B cell (primary cell): Measurements from ENCODE around the gene EFCAB7. TPM values are rescaled to one million over a fixed set of nuclear protein-coding genes. Genes with fewer than 3 reads are reported as not detected.

Experiments used
- ATAC-seq: fragments of 200-7000 bp; cut with Tn5 transposase; one replicate; pipeline ENCODE4 v1.10.0; 2021; ENCODE audit warnings: low read depth, mild to moderate bottlenecking, moderate number of reproducible peaks, moderate library complexity
- CTCF ChIA-PET: fragments of 350-600 bp; sonication (Branson Sonifier 250); formaldehyde crosslinking; loops from one replicate; lab custom pipeline; 2021; ENCODE audit warnings: antibody characterized with exemption, inconsistent platforms; lab: Charles Lee
- POLR2A ChIA-PET: fragments of 350-600 bp; sonication (Branson Sonifier 250); formaldehyde crosslinking; loops from one replicate; lab custom pipeline; 2021; ENCODE audit warnings: antibody characterized with exemption; lab: Charles Lee
- DNase-seq: peaks from one replicate; pipeline ENCODE4 v3.0.0; 2013
- H2AFZ ChIP-seq: 2 replicates; pipeline ENCODE4 v1.6.1; 2012; ENCODE audit warnings: mild to moderate bottlenecking, low read depth, low read length; ENCODE audit not compliant: insufficient read depth, poor library complexity, severe bottlenecking
- H3K27ac ChIP-seq, 2 donors: 1 replicate in 1 of 2; 2 replicates in 1 of 2; pipeline ENCODE4 v1.5.1; 2012 to 2013; ENCODE audit warnings: low read length in 2 of 2, mild to moderate bottlenecking in 2 of 2, moderate library complexity in 1 of 2
- H3K27me3 ChIP-seq, 4 experiments: fragments of 200-600 bp in 1 of 4; sonication (generic) in 1 of 4; replicated peaks in 1 of 4; 1 replicate in 2 of 4; 2 replicates in 2 of 4; pipeline versions ENCODE4 v1.6.1 to v1.7.0; 2013 to 2016; ENCODE audit warnings: low read length in 3 of 4, mild to moderate bottlenecking in 2 of 4, mixed read lengths in 1 of 4, moderate library complexity in 1 of 4; ENCODE audit not compliant: insufficient read depth in 4 of 4, control insufficient read depth in 3 of 4; ENCODE audit errors: control extremely low read depth in 1 of 4
- H3K36me3 ChIP-seq, 2 experiments: replicated peaks in 1 of 2; 1 replicate in 1 of 2; 2 replicates in 1 of 2; pipeline versions ENCODE4 v1.6.1 to v1.7.1; 2013; ENCODE audit warnings: low read length in 1 of 2; ENCODE audit not compliant: insufficient read depth in 2 of 2, control insufficient read depth in 1 of 2; ENCODE audit errors: control extremely low read depth in 1 of 2, extremely low read depth in 1 of 2
- H3K4me1 ChIP-seq, 2 donors: fragments of 200-600 bp in 1 of 2; sonication (generic) in 1 of 2; 1 replicate in 1 of 2; 2 replicates in 1 of 2; pipeline versions ENCODE4 v1.5.1 to v1.6.1; 2013 to 2017; ENCODE audit warnings: low read length in 2 of 2; ENCODE audit not compliant: control insufficient read depth in 2 of 2, insufficient read depth in 2 of 2
- H3K4me2 ChIP-seq: replicated peaks from 2 replicates; pipeline ENCODE3; 2012; ENCODE audit warnings: mild to moderate bottlenecking, low read depth, low read length; ENCODE audit not compliant: poor library complexity, severe bottlenecking
- H3K4me3 ChIP-seq, 5 experiments: fragments of 200-600 bp in 1 of 5; sonication (generic) in 1 of 5; 1 replicate in 3 of 5; 2 replicates in 2 of 5; pipeline versions ENCODE4 v1.5.1 to v1.7.0; 2011 to 2016; ENCODE audit warnings: low read length in 4 of 5, mild to moderate bottlenecking in 4 of 5, low read depth in 2 of 5, control low read depth in 1 of 5, moderate library complexity in 1 of 5; ENCODE audit not compliant: insufficient read depth in 1 of 5; ENCODE audit errors: control extremely low read depth in 1 of 5, extremely low read depth in 1 of 5
- H3K79me2 ChIP-seq: fragments of 200-600 bp; sonication (generic); one replicate; pipeline ENCODE4 v1.6.0; 2016; ENCODE audit warnings: low read length; ENCODE audit not compliant: control insufficient read depth, insufficient read depth
- H3K9ac ChIP-seq: fragments of 200-600 bp; sonication (generic); 2 replicates; pipeline ENCODE4 v1.6.1; 2017; ENCODE audit warnings: mild to moderate bottlenecking, low read length, moderate library complexity
- H3K9me3 ChIP-seq, 3 donors: one replicate each; pipeline versions ENCODE4 v1.6.1 to v1.7.1; 2013; ENCODE audit warnings: low read length in 2 of 3; ENCODE audit not compliant: control insufficient read depth in 2 of 3, insufficient read depth in 1 of 3; ENCODE audit errors: control extremely low read depth in 1 of 3
- H4K20me1 ChIP-seq: 2 replicates; pipeline ENCODE4 v1.6.0; 2012; ENCODE audit warnings: mild to moderate bottlenecking, low read length; ENCODE audit not compliant: insufficient read depth, control insufficient read depth, poor library complexity, severe bottlenecking
- H3K27ac Mint-ChIP-seq: one replicate; pipeline ENCODE4 v1.8.0; 2021; ENCODE audit warnings: mixed read lengths
- H3K27me3 Mint-ChIP-seq: one replicate; pipeline ENCODE4 v1.8.0; 2021; ENCODE audit warnings: mixed read lengths
- H3K4me1 Mint-ChIP-seq: one replicate; pipeline ENCODE4 v1.8.0; 2021; ENCODE audit warnings: mixed read lengths
- H3K4me3 Mint-ChIP-seq: one replicate; pipeline ENCODE4 v1.8.0; 2021; ENCODE audit warnings: mixed read lengths
- H3K9me3 Mint-ChIP-seq: one replicate; pipeline ENCODE4 v1.8.0; 2022; ENCODE audit warnings: mixed read lengths; ENCODE audit not compliant: insufficient read depth
- CTCF ChIP-seq: fragments of 200-600 bp; IDR thresholded peaks from one replicate; pipeline ENCODE4 v1.8.0; 2022; ENCODE audit warnings: antibody characterized with exemption, mild to moderate bottlenecking
- EZH2 ChIP-seq: IDR thresholded peaks from 2 replicates; pipeline ENCODE4 v1.6.1; 2012; ENCODE audit warnings: borderline replicate concordance, low read depth, mild to moderate bottlenecking, moderate library complexity, low read length; ENCODE audit not compliant: insufficient read depth, poor library complexity, severe bottlenecking
- intact Hi-C: fragments of 100-400 bp; cut with micrococcal nuclease; formaldehyde crosslinking; loops from one replicate; pipeline ENCODE4 v1.10.0; 2022
- polyA plus RNA-seq: library from polyadenylated mRNA; depleted of rRNA; stranded (reverse); fragments of >200 nt; gene quantifications from 2 replicates; pipeline ENCODE4 v1.2.3, GENCODE V29; 2012
- total RNA-seq, 2 donors: library from RNA; stranded (reverse); fragments of 120-200 nt in 1 of 2; gene quantifications; 1 replicate in 1 of 2; 2 replicates in 1 of 2; pipeline versions ENCODE4 v1.2.3 to v1.2.4, GENCODE V29; 2013 to 2022

The EFCAB7 gene
- total and polyA plus RNA-seq, 2 donors (not counting 1 experiment from before 2014, with no cell fraction given) = 3.6 to 11.2 TPM

DNA sequence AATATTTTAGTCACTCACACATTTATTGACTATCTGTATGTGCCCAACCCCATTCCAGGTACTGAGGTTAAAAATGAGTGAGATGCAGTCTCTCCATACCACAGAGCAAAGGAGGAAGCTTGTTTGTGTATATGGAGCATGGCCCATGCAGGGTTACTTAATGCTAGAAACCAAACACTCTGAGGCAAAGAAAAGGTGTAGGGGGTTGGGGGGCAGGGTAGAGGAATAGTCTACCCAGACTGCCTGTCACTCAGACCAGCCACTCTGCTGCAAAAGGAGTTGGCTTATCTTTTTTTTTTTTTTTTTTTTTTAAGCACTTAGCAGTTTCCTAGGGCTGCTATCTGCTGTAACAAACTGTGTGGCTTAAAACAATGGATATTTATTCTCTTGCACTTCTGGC lies 89.6 kb downstream of the EFCAB7 start:
- no peak overlapping the region for H3K9ac ChIP-seq
- intact Hi-C loops = loop anchor here (10.0 kb wide), 1 partner anchor 1212 kb away; no protein-coding TSS in a partner anchor

More for the DNA sequence above, 89.6 kb downstream of the EFCAB7 start:
- H3K27ac ChIP-seq = no peak overlapping the region
- no peaks in the 10 kb centered on the region for H3K27me3 Mint-ChIP-seq
- no peak overlapping the region for H2AFZ ChIP-seq
- H3K27ac Mint-ChIP-seq = no peak overlapping the region
- H3K27me3 ChIP-seq = no peaks in the 10 kb centered on the region
- H3K4me3 ChIP-seq = no peak overlapping the region
- DNase-seq (no peak), ATAC-seq (no peak)
- H3K4me3 Mint-ChIP-seq = no peak overlapping the region
- ChIA-PET CTCF (interaction anchor here (0.6 to 5.0 kb wide), 6 partner anchors 30 to 634 kb away, joined by 3 to 20 read pairs (median 4); no protein-coding TSS in a partner anchor), POLR2A (no interaction called here)
- no peaks in the 10 kb centered on the region for H3K9me3 Mint-ChIP-seq
- no peak overlapping the region for H3K4me2 ChIP-seq
- H3K36me3 ChIP-seq = peaks cover 0 to 2% of the 10 kb centered on the region in 2 experiments
- no peaks in the 10 kb centered on the region for H3K9me3 ChIP-seq
- H3K79me2 ChIP-seq = no peaks in the 10 kb centered on the region
- H3K4me1 ChIP-seq = no peaks in the 10 kb centered on the region
- no peaks in the 10 kb centered on the region for H3K4me1 Mint-ChIP-seq
- TF ChIP-seq EZH2 = no peak
- TF ChIP-seq CTCF = no peak
- H4K20me1 ChIP-seq = no peaks in the 10 kb centered on the region
